GM21576 (cell line): Measurements from ENCODE around the gene NUSAP1.
"Not testable (repeated sequence)": the region's sequence is repeated elsewhere in the genome, so short reads cannot be mapped to it uniquely, and the experiment has no call there.

Experiments used
- ATAC-seq: cut with Tn5 transposase; IDR thresholded peaks from one replicate; pipeline ENCODE4 v1.9.1; 2021; ENCODE audit warnings: mild to moderate bottlenecking, moderate library complexity; ENCODE audit not compliant: unreplicated experiment

Gene NUSAP1, protein sequence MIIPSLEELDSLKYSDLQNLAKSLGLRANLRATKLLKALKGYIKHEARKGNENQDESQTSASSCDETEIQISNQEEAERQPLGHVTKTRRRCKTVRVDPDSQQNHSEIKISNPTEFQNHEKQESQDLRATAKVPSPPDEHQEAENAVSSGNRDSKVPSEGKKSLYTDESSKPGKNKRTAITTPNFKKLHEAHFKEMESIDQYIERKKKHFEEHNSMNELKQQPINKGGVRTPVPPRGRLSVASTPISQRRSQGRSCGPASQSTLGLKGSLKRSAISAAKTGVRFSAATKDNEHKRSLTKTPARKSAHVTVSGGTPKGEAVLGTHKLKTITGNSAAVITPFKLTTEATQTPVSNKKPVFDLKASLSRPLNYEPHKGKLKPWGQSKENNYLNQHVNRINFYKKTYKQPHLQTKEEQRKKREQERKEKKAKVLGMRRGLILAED

GRCh38 chr15:41332194-41333025, at the start of gene NUSAP1, which contains the start of gene OIP5:
Gene NUSAP1 (plus strand): TSS chr15:41332881. CDS start chr15:41332958, 77 bp downstream.
Gene OIP5 (minus strand): TSS chr15:41332591. CDS start chr15:41332561, 30 bp downstream.
- ATAC-seq: peak; percentile 87

DNA sequence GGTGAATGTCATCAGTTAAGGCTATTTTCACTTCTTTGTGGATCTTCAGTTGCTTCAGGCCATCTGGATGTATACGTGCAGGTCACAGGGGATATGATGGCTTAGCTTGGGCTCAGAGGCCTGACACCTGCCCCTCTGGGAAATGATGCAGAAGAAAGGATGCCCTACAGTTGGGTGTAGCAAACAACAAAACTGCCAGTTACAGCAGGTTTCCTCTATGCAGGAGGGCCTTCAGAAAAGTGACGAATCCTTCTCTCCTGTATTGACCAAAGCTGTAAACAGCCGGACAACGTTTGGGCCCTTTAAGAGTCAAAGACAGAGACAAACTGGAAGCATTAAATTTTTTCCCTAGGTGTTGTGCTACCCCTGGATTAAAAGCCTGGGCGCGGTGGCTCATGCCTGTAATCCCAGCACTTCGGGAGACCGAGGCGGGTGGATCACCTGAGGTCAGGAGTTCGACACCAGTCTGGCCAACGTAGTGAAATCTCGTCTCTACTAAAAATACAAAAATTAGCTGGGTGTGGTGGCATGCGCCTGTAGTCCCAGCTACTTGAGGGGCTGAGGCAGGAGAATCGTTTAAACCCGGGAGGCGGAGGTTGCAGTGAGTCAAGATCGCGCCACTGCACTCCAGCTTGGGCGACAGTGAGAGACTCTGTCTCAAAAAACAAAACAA, 49.6 kb upstream of the NUSAP1 start:
- not testable (repeated sequence) for ATAC-seq

GRCh38 chr15:41283653-41284426, 48.8 kb upstream of the NUSAP1 start:
- ATAC-seq: peak; percentile 95

DNA sequence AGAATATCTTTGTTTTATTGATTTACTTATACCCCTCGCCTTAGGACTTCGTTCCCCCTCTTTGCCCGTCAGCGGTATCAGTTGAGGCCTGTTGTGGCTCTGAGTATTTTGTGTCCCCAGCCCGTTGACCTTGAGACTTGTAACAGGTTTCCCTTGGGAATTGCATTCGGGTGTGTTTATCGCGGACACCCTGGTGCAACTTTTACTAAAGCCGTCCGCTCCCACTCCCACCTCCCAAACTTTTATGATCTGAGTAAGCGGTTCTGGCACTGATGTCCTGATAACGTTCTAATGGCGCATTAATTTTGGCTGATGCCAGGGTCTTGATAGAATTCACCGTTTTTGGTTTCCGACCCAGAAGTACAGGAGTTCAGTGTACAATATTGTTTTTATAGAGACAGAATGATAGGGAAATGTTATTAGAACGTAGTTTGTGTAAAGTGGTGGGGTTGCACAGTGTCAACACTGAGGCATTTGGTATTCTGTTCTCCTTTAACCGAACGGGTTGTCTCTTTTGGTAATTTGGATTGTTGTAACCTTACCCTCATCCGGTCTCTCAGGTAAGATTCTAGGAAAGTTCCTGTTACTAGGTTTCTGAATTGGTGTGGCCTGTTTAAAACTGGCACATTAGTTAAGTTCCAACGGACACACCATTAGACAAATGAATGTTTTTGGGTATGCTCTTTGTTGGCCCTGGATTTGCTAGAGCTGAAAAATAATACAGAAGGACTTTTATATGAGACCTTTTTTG, 48.1 kb upstream of the NUSAP1 start:
- ATAC-seq: no peak

DNA sequence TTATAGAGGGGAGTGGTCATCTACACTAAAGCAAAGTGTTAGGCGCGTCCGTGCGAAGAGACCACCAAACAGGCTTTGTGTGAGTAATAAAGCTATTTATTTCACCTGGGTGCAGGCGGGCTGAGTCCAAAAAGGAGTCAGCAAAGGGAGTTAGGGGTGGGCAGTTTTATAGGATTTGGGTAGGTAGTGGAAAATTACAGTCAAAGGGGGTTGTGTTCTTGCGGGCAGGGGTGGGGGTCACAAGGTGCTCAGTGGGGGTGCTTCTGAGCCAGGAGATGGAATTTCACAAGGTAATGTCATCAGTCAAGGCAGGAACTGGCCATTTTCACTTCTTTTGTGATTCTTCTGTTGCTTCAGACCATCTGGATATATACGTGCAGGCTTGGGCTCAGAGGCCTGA, 47.4 kb upstream of the NUSAP1 start:
- no peak for ATAC-seq

DNA sequence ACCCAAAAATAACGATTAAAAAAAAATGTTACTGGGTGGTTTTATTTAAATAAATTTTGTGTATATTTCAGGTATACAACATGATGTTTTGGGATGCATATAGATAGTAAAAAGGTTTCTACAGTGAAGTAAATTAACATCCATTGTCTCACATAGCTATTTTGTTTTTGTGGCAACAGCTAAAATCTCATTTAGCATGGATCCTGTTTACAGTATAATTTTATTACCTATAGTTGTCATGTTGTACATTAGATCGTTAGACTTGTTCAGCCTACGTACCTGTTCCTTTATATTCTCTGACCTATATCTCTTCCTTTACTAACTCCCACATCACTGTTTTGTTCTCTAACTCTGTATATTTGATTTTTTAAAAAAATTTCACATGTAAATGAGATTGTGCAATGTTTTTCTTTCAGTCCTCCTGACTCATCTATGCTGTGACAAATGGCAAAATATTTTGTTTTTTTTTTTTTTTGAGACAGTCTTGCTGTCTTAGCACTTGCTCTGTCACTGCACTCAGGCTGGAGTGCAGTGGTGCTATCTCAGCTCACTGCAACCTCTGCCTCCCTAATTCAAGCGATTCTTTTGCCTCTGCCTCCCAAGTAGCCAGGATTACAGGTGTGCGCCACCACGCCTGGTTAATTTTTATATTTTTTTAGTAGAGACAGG, 45.9 kb upstream of the NUSAP1 start:
- ATAC-seq: no peak

- no peak for ATAC-seq
These were observed 44.2 kb upstream of the NUSAP1 start for GRCh38 chr15:41288464-41288863.

- no peak for ATAC-seq
These were observed 42.7 kb upstream of the NUSAP1 start for GRCh38 chr15:41289953-41290352.

DNA sequence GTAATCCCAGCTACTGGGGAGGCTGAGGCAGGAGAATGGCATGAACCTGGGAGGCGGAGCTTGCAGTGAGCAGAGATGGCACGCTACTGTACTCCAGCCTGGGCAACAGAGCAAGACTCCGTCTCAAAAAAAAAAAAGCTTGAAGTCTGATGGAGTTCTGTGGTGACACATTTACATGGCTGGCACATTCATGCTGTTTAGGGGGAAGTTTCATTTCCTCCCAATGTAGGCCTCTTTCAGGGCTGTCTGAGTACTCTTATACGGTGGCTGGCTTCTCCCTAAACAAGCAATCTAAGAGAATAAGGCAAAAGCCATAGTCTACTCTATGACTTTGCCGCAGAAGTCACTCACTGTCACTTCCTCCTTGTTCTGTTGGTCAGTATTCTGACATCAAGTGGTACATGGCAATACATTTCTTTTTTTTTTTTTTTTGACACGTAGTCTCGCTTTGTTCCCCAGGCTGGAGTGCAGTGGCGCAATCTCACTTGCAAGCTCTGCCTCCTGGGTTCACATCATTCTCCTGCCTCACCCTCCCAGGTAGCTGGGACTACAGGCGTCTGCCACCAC, 41.5 kb upstream of the NUSAP1 start:
- peak; percentile 72 for ATAC-seq

- ATAC-seq: no peak
These were observed 40.2 kb upstream of the NUSAP1 start for GRCh38 chr15:41292521-41292920.

- ATAC-seq: not testable (repeated sequence)
These were observed 31.5 kb upstream of the NUSAP1 start for GRCh38 chr15:41301139-41301538.

- ATAC-seq: no peak
These were observed 31.1 kb upstream of the NUSAP1 start for GRCh38 chr15:41301587-41301986.

DNA sequence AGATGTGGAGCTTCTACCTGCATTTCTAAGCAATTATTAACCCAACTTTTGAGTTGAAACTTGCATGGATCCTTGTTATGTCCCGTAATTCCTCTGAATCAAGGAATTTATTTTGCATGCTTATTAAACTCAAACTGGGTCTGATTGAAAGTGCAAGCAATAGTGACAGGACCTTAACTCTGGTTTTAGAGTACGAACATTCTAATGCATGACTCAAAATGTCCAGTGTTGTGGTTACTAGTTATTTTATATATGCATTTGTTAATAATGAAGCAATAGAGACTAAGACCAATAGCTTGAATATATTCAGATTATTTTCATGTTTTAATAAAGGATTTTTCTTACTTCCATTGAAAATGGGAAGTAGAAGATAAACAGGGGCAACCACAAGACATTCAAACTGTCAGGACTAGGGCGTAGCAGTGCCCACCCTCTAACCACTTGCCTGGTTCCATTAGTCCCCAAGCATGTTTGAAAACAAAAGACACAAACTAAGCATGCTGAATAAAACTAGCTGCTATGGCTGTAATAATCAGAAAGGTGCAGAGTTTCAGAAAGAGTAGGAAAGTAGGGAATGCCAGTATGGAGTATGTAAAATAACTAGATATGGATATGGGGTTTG, 28.4 kb upstream of the NUSAP1 start:
- no peak for ATAC-seq

DNA sequence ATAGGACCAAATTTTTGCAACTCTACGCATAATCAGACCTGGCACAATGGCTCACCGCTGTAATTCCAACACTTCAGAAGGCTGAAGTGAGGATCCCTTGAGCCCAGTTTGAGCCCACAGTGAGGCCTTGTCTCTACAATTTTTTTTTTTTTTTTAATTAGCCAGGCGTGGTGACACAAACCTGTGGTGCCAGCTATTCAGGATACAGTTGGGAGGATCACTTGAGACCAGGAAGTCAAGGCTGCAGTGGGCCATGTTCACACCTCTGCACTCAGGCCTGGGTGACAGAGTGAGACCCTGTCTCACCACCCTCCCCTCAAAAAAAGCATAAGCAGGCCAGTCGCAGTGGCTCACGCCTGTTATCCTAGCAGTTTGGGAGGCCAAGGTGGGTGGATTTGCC, 25.0 kb upstream of the NUSAP1 start:
- no peak for ATAC-seq

GRCh38 chr15:41309226-41309905, 23.3 kb upstream of the NUSAP1 start:
- ATAC-seq: no peak

- ATAC-seq: not testable (repeated sequence)
These were observed 11.8 kb upstream of the NUSAP1 start for GRCh38 chr15:41320805-41321330.

DNA sequence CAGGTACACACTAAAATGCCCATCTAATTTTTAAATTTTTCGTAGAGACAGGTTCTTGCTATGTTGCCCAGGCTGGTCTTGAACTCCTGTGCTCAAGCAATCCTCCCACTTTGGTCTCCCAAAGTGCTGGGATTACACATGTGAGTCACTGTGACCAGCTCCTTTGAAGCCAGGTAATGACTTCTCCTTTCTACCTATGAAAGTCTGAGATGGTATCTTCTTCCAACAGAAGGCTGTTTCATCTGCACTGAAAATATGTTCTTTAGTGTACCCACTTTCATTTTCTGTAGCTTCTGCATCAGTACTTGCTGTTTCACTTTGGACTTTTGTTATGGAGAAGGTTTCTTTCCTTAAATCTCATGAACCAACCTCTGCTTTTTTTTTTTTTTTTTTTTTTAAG, 9.1 kb upstream of the NUSAP1 start:
- ATAC-seq: no peak

GRCh38 chr15:41331281-41331680, 1.4 kb upstream of the NUSAP1 start:
- ATAC-seq: no peak
